Liver (tissue), 9 donors: ENCODE data around the gene RIIAD1. TPM values are rescaled to one million over a fixed set of nuclear protein-coding genes. Genes with fewer than 3 reads are reported as not detected.

Experiments used
- DNase-seq: peaks from one replicate; pipeline ENCODE4 v3.0.0-alpha.2; 2017; ENCODE audit warnings: low spot score
- H3K27ac ChIP-seq, 2 donors: one replicate each; pipeline ENCODE4 v1.7.0; 2013; ENCODE audit warnings: inconsistent platforms in 2 of 2, low read length in 2 of 2, control low read depth in 1 of 2, low read depth in 1 of 2, mild to moderate bottlenecking in 1 of 2
- H3K27me3 ChIP-seq, 4 donors: one replicate each; pipeline versions ENCODE4 v1.6.1 to v1.7.0; 2013; ENCODE audit warnings: low read length in 3 of 4, inconsistent platforms in 1 of 4, mild to moderate bottlenecking in 1 of 4, moderate library complexity in 1 of 4; ENCODE audit not compliant: control insufficient read depth in 4 of 4, insufficient read depth in 4 of 4
- H3K36me3 ChIP-seq, 4 donors: one replicate each; pipeline versions ENCODE4 v1.6.1 to v1.7.0; 2013; ENCODE audit warnings: low read length in 3 of 4, mild to moderate bottlenecking in 3 of 4, low read depth in 1 of 4, moderate library complexity in 1 of 4; ENCODE audit not compliant: control insufficient read depth in 4 of 4, insufficient read depth in 3 of 4
- H3K4me1 ChIP-seq, 4 donors: one replicate each; pipeline versions ENCODE4 v1.6.1 to v1.7.0; 2013; ENCODE audit warnings: low read length in 3 of 4, mild to moderate bottlenecking in 3 of 4, moderate library complexity in 1 of 4; ENCODE audit not compliant: control insufficient read depth in 4 of 4, insufficient read depth in 4 of 4
- H3K4me3 ChIP-seq, 3 donors: one replicate each; pipeline versions ENCODE4 v1.6.1 to v1.7.0; 2013; ENCODE audit warnings: low read length in 3 of 3, control low read depth in 1 of 3, low read depth in 1 of 3, mild to moderate bottlenecking in 1 of 3
- H3K9ac ChIP-seq, 2 donors: one replicate each; pipeline ENCODE4 v1.7.0; 2013; ENCODE audit warnings: low read length in 2 of 2, mild to moderate bottlenecking in 2 of 2, moderate library complexity in 2 of 2, control low read depth in 1 of 2, low read depth in 1 of 2
- H3K9me3 ChIP-seq, 4 donors: one replicate each; pipeline versions ENCODE4 v1.6.1 to v1.7.0; 2013; ENCODE audit warnings: low read length in 3 of 4; ENCODE audit not compliant: control insufficient read depth in 4 of 4
- ATF3 ChIP-seq: IDR thresholded peaks from 2 replicates; pipeline ENCODE4 v1.6.1; 2016; ENCODE audit warnings: antibody characterized with exemption
- CTCF ChIP-seq: fragments of 150-350 bp; IDR thresholded peaks from 2 replicates; pipeline ENCODE4 v1.5.1; 2017; ENCODE audit warnings: improper control_type of control experiment, low read depth, low read length; ENCODE audit not compliant: missing input control
- EGR1 ChIP-seq, 2 donors: IDR thresholded peaks; 2 replicates each; pipeline ENCODE4 v1.6.1; 2016 to 2018; ENCODE audit warnings: antibody characterized with exemption in 2 of 2, low read depth in 2 of 2
- FOXA1 ChIP-seq: IDR thresholded peaks from 2 replicates; pipeline ENCODE4 v1.6.1; 2016; ENCODE audit warnings: antibody characterized with exemption
- FOXA2 ChIP-seq: IDR thresholded peaks from 2 replicates; pipeline ENCODE4 v1.6.1; 2016; ENCODE audit warnings: antibody characterized with exemption
- GABPA ChIP-seq, 2 donors: IDR thresholded peaks in 1 of 2; conservative IDR thresholded peaks in 1 of 2; 2 replicates each; pipeline ENCODE4 v1.6.1; 2016; ENCODE audit warnings: antibody characterized with exemption in 2 of 2, mild to moderate bottlenecking in 1 of 2, moderate library complexity in 1 of 2
- HNF4A ChIP-seq, 2 donors: conservative IDR thresholded peaks; 2 replicates each; pipeline ENCODE4 v1.6.1; 2016; ENCODE audit warnings: antibody characterized with exemption in 2 of 2, mild to moderate bottlenecking in 2 of 2
- HNF4G ChIP-seq: IDR thresholded peaks from 2 replicates; pipeline ENCODE4 v1.6.1; 2016; ENCODE audit warnings: antibody characterized with exemption
- JUND ChIP-seq, 2 donors: IDR thresholded peaks; 2 replicates each; pipeline ENCODE4 v1.6.1; 2016; ENCODE audit warnings: antibody characterized with exemption in 2 of 2
- MAX ChIP-seq: IDR thresholded peaks from 2 replicates; pipeline ENCODE4 v1.6.1; 2016; ENCODE audit warnings: antibody characterized with exemption
- NR2F2 ChIP-seq: IDR thresholded peaks from 2 replicates; pipeline ENCODE4 v1.6.1; 2016; ENCODE audit warnings: antibody characterized with exemption
- RAD21 ChIP-seq, 2 donors: IDR thresholded peaks; 2 replicates each; pipeline ENCODE4 v1.6.1; 2016; ENCODE audit warnings: antibody characterized with exemption in 2 of 2, mild to moderate bottlenecking in 2 of 2
- REST ChIP-seq: IDR thresholded peaks from 2 replicates; pipeline ENCODE4 v1.6.1; 2016; ENCODE audit warnings: antibody characterized with exemption, mild to moderate bottlenecking
- RXRA ChIP-seq, 2 donors: IDR thresholded peaks; 2 replicates each; pipeline ENCODE4 v1.6.1; 2017 to 2018; ENCODE audit warnings: antibody characterized with exemption in 2 of 2, mild to moderate bottlenecking in 1 of 2
- SP1 ChIP-seq: IDR thresholded peaks from 2 replicates; pipeline ENCODE4 v1.6.1; 2018; ENCODE audit warnings: antibody characterized with exemption, mild to moderate bottlenecking
- TAF1 ChIP-seq: conservative IDR thresholded peaks from 2 replicates; pipeline ENCODE4 v1.6.1; 2016; ENCODE audit warnings: antibody characterized with exemption, mild to moderate bottlenecking
- YY1 ChIP-seq: IDR thresholded peaks from 2 replicates; pipeline ENCODE4 v1.6.1; 2016; ENCODE audit warnings: antibody characterized with exemption, mild to moderate bottlenecking
- ZBTB33 ChIP-seq: IDR thresholded peaks from 2 replicates; pipeline ENCODE4 v1.6.1; 2016; ENCODE audit warnings: antibody characterized with exemption
- polyA plus RNA-seq, 2 donors: library from polyadenylated mRNA; stranded (reverse) in 1 of 2; unstranded in 1 of 2; fragments of 200-250 nt in 1 of 2; fragments of >200 nt in 1 of 2; fragmentation: Nextera tagmentation in 1 of 2; extraction: Ambion mirVana in 1 of 2; gene quantifications; one replicate each; pipeline versions ENCODE4 v1.2.1 to v1.2.3, GENCODE V29; 2013 to 2015
- total RNA-seq, 2 donors: library from RNA; depleted of rRNA; stranded (reverse); fragments of >200 nt; gene quantifications; one replicate each; pipeline ENCODE4 v1.2.3, GENCODE V29; 2014
- donor health status: healthy.
- donor health status: healthy.
- donor health status: healthy.
- donor health status: healthy.
- donor health status: healthy.

Gene RIIAD1
- total and polyA plus RNA-seq, 4 donors, result not detected

- TF ChIP-seq REST (no peak), FOXA2 (no peak), MAX (no peak), YY1 (no peak), EGR1 (IDR thresholded peaks at IDR 0.05; ENCODE audit: low read depth in 2 of 2) (no peak), JUND (IDR thresholded peaks at IDR 0.05) (no peak), TAF1 (no peak), HNF4G (no peak), NR2F2 (no peak), SP1 (no peak), FOXA1 (no peak)
Measured at GRCh38 chr1:151737026-151737425, 15.7 kb downstream of the RIIAD1 start (continued).

GRCh38 chr1:151737479-151737878, 16.2 kb downstream of the RIIAD1 start:
- peaks cover 6 to 20% (median 14%) of the 10 kb centered on the region in 4 donors for H3K4me1 ChIP-seq
- no peak overlapping the region for H3K9ac ChIP-seq
- no peak for DNase-seq
- H3K9me3 ChIP-seq, result peaks cover 0 to 4% (median 0%) of the 10 kb centered on the region in 4 donors
- H3K27me3 ChIP-seq, result no peaks in the 10 kb centered on the region
- no peaks in the 10 kb centered on the region for H3K36me3 ChIP-seq
- TF ChIP-seq TAF1 (no peak), RAD21 (IDR thresholded peaks at IDR 0.05) (no peak), HNF4G (no peak), FOXA2 (no peak), NR2F2 (no peak), SP1 (no peak), CTCF (no peak), RXRA (IDR thresholded peaks at IDR 0.05) (no peak), ATF3 (no peak), HNF4A (conservative IDR thresholded peaks at IDR 0.05) (no peak), REST (no peak), FOXA1 (no peak), ZBTB33 (no peak), GABPA (IDR thresholded peaks at IDR 0.05 in 1 of 2, conservative IDR thresholded peaks at IDR 0.05 in 1 of 2) (no peak)
- H3K4me3 ChIP-seq, result no peak overlapping the region
- no peak overlapping the region for H3K27ac ChIP-seq
